CD14-positive monocyte (primary cell): Measurements from ENCODE around the gene ZFP1. TPM values are rescaled to one million over a fixed set of nuclear protein-coding genes. Genes with fewer than 3 reads are reported as not detected.
"Not testable (repeated sequence)": the region's sequence is repeated elsewhere in the genome, so short reads cannot be mapped to it uniquely, and the experiment has no call there.

Source experiments
- DNase-seq, 3 donors: peaks; one replicate each; pipeline ENCODE4 v3.0.0-alpha.2; 2011 to 2022
- H2AFZ ChIP-seq: 2 replicates; pipeline ENCODE4 v1.6.0; 2012; ENCODE audit warnings: mild to moderate bottlenecking, low read depth, low read length, inconsistent platforms; ENCODE audit not compliant: insufficient read depth, poor library complexity, severe bottlenecking
- H3K27ac ChIP-seq, 2 donors: 1 replicate in 1 of 2; 2 replicates in 1 of 2; pipeline ENCODE4 v1.5.1; 2012 to 2013; ENCODE audit warnings: low read length in 2 of 2, control low read depth in 1 of 2, inconsistent platforms in 1 of 2, low read depth in 1 of 2, mild to moderate bottlenecking in 1 of 2
- H3K27me3 ChIP-seq, 2 donors: one replicate each; pipeline versions ENCODE4 v1.6.0 to v1.6.1; 2011 to 2013; ENCODE audit warnings: low read length in 2 of 2; ENCODE audit not compliant: control insufficient read depth in 2 of 2, insufficient read depth in 2 of 2
- H3K36me3 ChIP-seq, 2 donors: replicated peaks in 1 of 2; 1 replicate in 1 of 2; 2 replicates in 1 of 2; pipeline versions ENCODE4 v1.5.1 to v1.6.1; 2012 to 2013; ENCODE audit warnings: low read length in 2 of 2, control low read depth in 1 of 2, inconsistent platforms in 1 of 2, mild to moderate bottlenecking in 1 of 2; ENCODE audit not compliant: insufficient read depth in 2 of 2, control insufficient read depth in 1 of 2
- H3K4me1 ChIP-seq, 2 donors: 1 replicate in 1 of 2; 2 replicates in 1 of 2; pipeline versions ENCODE4 v1.5.1 to v1.6.1; 2012 to 2013; ENCODE audit warnings: low read length in 2 of 2, control low read depth in 1 of 2, inconsistent platforms in 1 of 2, mild to moderate bottlenecking in 1 of 2, moderate library complexity in 1 of 2; ENCODE audit not compliant: insufficient read depth in 2 of 2, control insufficient read depth in 1 of 2
- H3K4me2 ChIP-seq: replicated peaks from 2 replicates; pipeline ENCODE3; 2012; ENCODE audit warnings: low read length, moderate library complexity, mild to moderate bottlenecking; ENCODE audit not compliant: poor library complexity, severe bottlenecking; ENCODE audit errors: extremely low read depth
- H3K4me3 ChIP-seq, 3 experiments: fragments of 200-600 bp in 1 of 3; sonication (generic) in 1 of 3; replicated peaks in 1 of 3; 1 replicate in 2 of 3; 2 replicates in 1 of 3; pipeline ENCODE4 v1.5.1; 2011 to 2013; ENCODE audit warnings: low read length in 3 of 3, mild to moderate bottlenecking in 3 of 3, control low read depth in 2 of 3, low read depth in 2 of 3, inconsistent platforms in 1 of 3, moderate library complexity in 1 of 3
- H3K79me2 ChIP-seq: 2 replicates; pipeline ENCODE4 v1.6.0; 2012; ENCODE audit warnings: mild to moderate bottlenecking, control low read depth, inconsistent platforms, low read length, moderate library complexity; ENCODE audit not compliant: insufficient read depth
- H3K9ac ChIP-seq: 2 replicates; pipeline ENCODE4 v1.6.0; 2017; ENCODE audit warnings: low read length, mild to moderate bottlenecking; ENCODE audit not compliant: insufficient read depth, poor library complexity, severe bottlenecking
- H3K9me3 ChIP-seq, 2 donors: replicated peaks in 1 of 2; 1 replicate in 1 of 2; 2 replicates in 1 of 2; pipeline versions ENCODE4 v1.5.1 to v1.6.1; 2012 to 2013; ENCODE audit warnings: low read length in 2 of 2, control low read depth in 1 of 2; ENCODE audit not compliant: control insufficient read depth in 1 of 2, insufficient read depth in 1 of 2
- H4K20me1 ChIP-seq: 2 replicates; pipeline ENCODE4 v1.6.0; 2012; ENCODE audit warnings: mild to moderate bottlenecking, low read length, control low read depth, moderate library complexity; ENCODE audit not compliant: insufficient read depth
- H3K27ac Mint-ChIP-seq, 7 donors: one replicate each; pipeline ENCODE4 v1.8.0; 2020; ENCODE audit warnings: mild to moderate bottlenecking in 7 of 7, mixed read lengths in 7 of 7, moderate library complexity in 6 of 7, inconsistent platforms in 2 of 7
- H3K27me3 Mint-ChIP-seq, 3 donors: one replicate each; pipeline ENCODE4 v1.8.0; 2021 to 2022; ENCODE audit warnings: low read depth in 3 of 3, mild to moderate bottlenecking in 3 of 3, mixed read lengths in 3 of 3, moderate library complexity in 3 of 3, inconsistent platforms in 1 of 3
- H3K36me3 Mint-ChIP-seq, 2 donors: one replicate each; pipeline ENCODE4 v1.8.0; 2020; ENCODE audit warnings: mixed read lengths in 2 of 2, inconsistent platforms in 1 of 2, mild to moderate bottlenecking in 1 of 2
- H3K4me1 Mint-ChIP-seq: one replicate; pipeline ENCODE4 v1.8.0; 2020; ENCODE audit warnings: mild to moderate bottlenecking, mixed read lengths
- H3K4me3 Mint-ChIP-seq, 2 donors: one replicate each; pipeline ENCODE4 v1.8.0; 2020; ENCODE audit warnings: mild to moderate bottlenecking in 2 of 2, mixed read lengths in 2 of 2, moderate library complexity in 1 of 2
- H3K9me3 Mint-ChIP-seq, 7 donors: one replicate each; pipeline ENCODE4 v1.8.0; 2020 to 2022; ENCODE audit warnings: mixed read lengths in 7 of 7, mild to moderate bottlenecking in 6 of 7, moderate library complexity in 6 of 7, inconsistent platforms in 2 of 7
- WGBS: methylation state at CpG from one replicate; pipeline ENCODE4 v1.1.5; 2013; ENCODE audit warnings: missing lambda C conversion rate; ENCODE audit not compliant: insufficient coverage; 5-methylcytosine and 5-hydroxymethylcytosine counted together
- intact Hi-C, 2 donors: fragments of 100-400 bp; cut with micrococcal nuclease; formaldehyde crosslinking; loops; one replicate each; pipeline versions ENCODE4 v1.15.0 to v1.15.1; 2023
- polyA plus RNA-seq, 3 donors: library from polyadenylated mRNA; depleted of rRNA in 1 of 3; unstranded in 2 of 3; stranded (reverse) in 1 of 3; fragments of 300-500 nt in 2 of 3; fragments of >200 nt in 1 of 3; fragmentation: Illumina TruSeq in 2 of 3; gene quantifications; 1 replicate in 2 of 3; 2 replicates in 1 of 3; pipeline ENCODE4 v1.2.3, GENCODE V29; 2012 to 2021
- TF ChIP-seq, protein P1 (sequence below): fragments of 200-600 bp; IDR thresholded peaks from one replicate; pipeline ENCODE4 v1.8.0; 2022; ENCODE audit warnings: antibody characterized with exemption, mild to moderate bottlenecking

The ZFP1 gene
- polyA plus RNA-seq, 3 donors = 1.8 to 4.0 (median 3.4) TPM

DNA sequence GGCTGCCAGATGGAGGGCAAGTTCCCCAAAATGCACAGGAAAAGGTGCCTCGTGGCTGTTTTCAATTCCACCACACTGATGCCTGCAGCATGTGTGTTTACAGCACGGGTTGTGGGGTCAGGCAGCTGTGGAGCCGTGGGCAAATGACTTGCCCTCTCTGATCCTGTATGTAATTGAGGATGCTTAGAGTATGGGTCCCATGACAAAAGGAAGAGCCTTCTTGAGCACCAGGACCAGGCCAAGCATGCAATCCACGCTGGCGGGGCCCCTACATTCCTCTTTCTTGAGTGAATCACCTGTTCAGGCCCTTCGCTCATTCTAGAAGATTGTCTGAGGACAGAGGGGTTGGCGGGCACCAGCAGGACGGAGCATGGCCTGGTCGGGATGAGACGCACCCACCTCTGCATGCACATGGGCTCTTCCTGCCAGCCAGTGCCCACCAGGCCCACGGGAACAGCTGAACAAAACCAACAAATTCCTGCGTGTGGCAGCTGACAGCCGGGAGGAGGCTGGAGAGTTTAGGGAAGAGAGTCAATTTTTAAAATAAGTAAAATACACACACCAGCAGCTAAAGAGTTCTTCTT lies 60.0 kb downstream of the ZFP1 start:
- 85% methylated on average over 9 of the region's 13 CpGs for WGBS
- peaks cover 34 to 61% (median 36%) of the 10 kb centered on the region in 3 donors for H3K27me3 Mint-ChIP-seq

DNA sequence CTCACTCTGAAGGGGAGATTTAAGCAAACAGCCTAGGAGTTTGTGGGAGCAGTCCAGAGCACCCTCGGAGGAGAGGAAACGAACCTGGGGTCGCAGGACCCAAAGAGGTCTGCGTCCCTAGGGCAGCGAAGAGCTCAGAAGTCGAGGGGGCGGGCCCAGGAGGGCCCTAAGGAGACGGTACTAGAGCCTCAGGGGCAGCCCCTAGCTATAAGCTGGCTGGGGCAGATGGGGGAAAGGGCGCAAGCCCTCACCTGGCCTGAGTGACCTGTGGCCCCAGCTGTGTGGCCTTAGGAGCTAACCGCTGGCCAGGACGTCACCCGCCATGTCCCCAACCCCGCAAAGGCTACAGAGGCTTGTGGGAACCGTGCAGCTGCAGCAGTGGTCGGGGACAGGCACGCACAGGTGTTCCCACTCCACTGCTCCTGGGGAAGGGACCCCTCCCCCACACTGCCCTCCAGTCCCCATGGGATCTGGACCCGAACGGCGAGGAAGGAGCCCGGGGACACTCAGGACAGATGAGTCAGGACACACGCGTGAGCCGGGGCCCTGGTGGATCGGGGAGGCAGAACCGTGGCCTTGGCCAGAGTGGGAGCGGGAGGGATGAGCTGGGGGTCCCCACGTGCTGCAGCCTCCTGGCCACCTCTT lies 60.7 kb downstream of the ZFP1 start:
- no peaks in the 10 kb centered on the region for H3K36me3 Mint-ChIP-seq
- TF ChIP-seq, protein P1, sequence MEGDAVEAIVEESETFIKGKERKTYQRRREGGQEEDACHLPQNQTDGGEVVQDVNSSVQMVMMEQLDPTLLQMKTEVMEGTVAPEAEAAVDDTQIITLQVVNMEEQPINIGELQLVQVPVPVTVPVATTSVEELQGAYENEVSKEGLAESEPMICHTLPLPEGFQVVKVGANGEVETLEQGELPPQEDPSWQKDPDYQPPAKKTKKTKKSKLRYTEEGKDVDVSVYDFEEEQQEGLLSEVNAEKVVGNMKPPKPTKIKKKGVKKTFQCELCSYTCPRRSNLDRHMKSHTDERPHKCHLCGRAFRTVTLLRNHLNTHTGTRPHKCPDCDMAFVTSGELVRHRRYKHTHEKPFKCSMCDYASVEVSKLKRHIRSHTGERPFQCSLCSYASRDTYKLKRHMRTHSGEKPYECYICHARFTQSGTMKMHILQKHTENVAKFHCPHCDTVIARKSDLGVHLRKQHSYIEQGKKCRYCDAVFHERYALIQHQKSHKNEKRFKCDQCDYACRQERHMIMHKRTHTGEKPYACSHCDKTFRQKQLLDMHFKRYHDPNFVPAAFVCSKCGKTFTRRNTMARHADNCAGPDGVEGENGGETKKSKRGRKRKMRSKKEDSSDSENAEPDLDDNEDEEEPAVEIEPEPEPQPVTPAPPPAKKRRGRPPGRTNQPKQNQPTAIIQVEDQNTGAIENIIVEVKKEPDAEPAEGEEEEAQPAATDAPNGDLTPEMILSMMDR = no peak
- H3K4me1 Mint-ChIP-seq = no peaks in the 10 kb centered on the region
- DNase-seq = no peak
- no peak overlapping the region for H3K27ac ChIP-seq
- H3K9ac ChIP-seq = no peak overlapping the region
- H3K9me3 ChIP-seq = no peaks in the 10 kb centered on the region
- 86% methylated on average over 26 of the region's 27 CpGs for WGBS
- H2AFZ ChIP-seq = no peak overlapping the region
- H3K79me2 ChIP-seq = no peaks in the 10 kb centered on the region
- no peak overlapping the region for H3K4me2 ChIP-seq
- H3K4me1 ChIP-seq = no peaks in the 10 kb centered on the region
- H3K4me3 ChIP-seq = no peak overlapping the region
- intact Hi-C loops = no loop called here
- H4K20me1 ChIP-seq = no peaks in the 10 kb centered on the region
- H3K27ac Mint-ChIP-seq = no peak overlapping the region
- peaks cover 0 to 8% of the 10 kb centered on the region in 2 donors for H3K27me3 ChIP-seq
- H3K27me3 Mint-ChIP-seq = peaks cover 29 to 57% (median 36%) of the 10 kb centered on the region in 3 donors
- no peak overlapping the region for H3K4me3 Mint-ChIP-seq
- H3K9me3 Mint-ChIP-seq = peaks cover 0 to 3% (median 0%) of the 10 kb centered on the region in 7 donors
- no peaks in the 10 kb centered on the region for H3K36me3 ChIP-seq

More for the DNA sequence above, 60.0 kb downstream of the ZFP1 start:
- TF ChIP-seq, protein P1 = no peak
- peaks cover 0 to 8% of the 10 kb centered on the region in 2 donors for H3K27me3 ChIP-seq
- H3K9me3 ChIP-seq = no peaks in the 10 kb centered on the region
- H3K4me1 ChIP-seq = no peaks in the 10 kb centered on the region
- peak overlapping the region in 1 of 7 donors; percentile 68 for H3K27ac Mint-ChIP-seq
- no peak overlapping the region for H2AFZ ChIP-seq
- H3K27ac ChIP-seq = no peak overlapping the region
- H3K9me3 Mint-ChIP-seq = peaks cover 0 to 3% (median 0%) of the 10 kb centered on the region in 7 donors
- no peaks in the 10 kb centered on the region for H3K4me1 Mint-ChIP-seq
- H3K36me3 ChIP-seq = no peaks in the 10 kb centered on the region
- no peak overlapping the region for H3K4me3 Mint-ChIP-seq
- no peak overlapping the region for H3K4me3 ChIP-seq
- DNase-seq = no peak
- H3K36me3 Mint-ChIP-seq = no peaks in the 10 kb centered on the region
- H4K20me1 ChIP-seq = no peaks in the 10 kb centered on the region
- intact Hi-C loops = no loop called here
- no peaks in the 10 kb centered on the region for H3K79me2 ChIP-seq
- no peak overlapping the region for H3K4me2 ChIP-seq
- H3K9ac ChIP-seq = no peak overlapping the region

DNA sequence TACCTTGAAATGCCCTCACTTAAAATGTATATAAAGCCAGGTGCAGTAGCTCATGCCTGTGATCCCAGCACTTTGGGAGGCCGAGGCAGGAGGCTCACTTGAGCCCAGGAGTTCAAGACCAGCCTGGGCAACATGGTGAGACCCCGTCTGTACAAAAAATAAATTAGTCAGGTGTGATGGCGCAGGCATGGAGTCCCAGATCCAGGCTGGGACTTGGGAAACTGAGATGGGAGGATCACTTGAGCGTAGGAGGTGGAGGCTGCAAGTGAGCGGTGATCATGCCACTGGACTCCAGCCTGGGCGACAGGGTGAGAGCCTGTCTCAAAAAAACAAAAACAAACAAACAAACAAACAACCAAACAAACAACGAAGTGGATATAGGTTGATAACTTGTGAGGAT lies 61.2 kb downstream of the ZFP1 start:
- H3K4me1 Mint-ChIP-seq, H3K36me3 Mint-ChIP-seq, H3K27ac ChIP-seq, H3K4me2 ChIP-seq, H3K36me3 ChIP-seq, H3K9me3 ChIP-seq, H3K79me2 ChIP-seq, DNase-seq, H3K27ac Mint-ChIP-seq, H4K20me1 ChIP-seq, H3K4me1 ChIP-seq, H3K9ac ChIP-seq, H3K4me3 ChIP-seq, H3K9me3 Mint-ChIP-seq, H2AFZ ChIP-seq, H3K27me3 ChIP-seq, intact Hi-C loops: not testable (repeated sequence)
- WGBS = 80% methylated on average over 3 of the region's 7 CpGs
- peaks cover 29 to 57% (median 32%) of the 10 kb centered on the region in 3 donors for H3K27me3 Mint-ChIP-seq
- H3K4me3 Mint-ChIP-seq = peak overlapping the region in 1 of 2 donors; percentile 4
